Keratinocyte (primary cell): ENCODE data around the gene ADCY5. TPM values are rescaled to one million over a fixed set of nuclear protein-coding genes. Genes with fewer than 3 reads are reported as not detected.

Source experiments
- DNase-seq: peaks from one replicate; pipeline ENCODE4 v3.0.0-alpha.2; 2011; ENCODE audit warnings: low read depth, missing footprints, low spot score
- FAIRE-seq: peaks from 2 replicates; lab custom pipeline; 2011; peaks lifted over from hg19 to GRCh38; lab: Jason Lieb, UNC
- H2AFZ ChIP-seq: 2 replicates; pipeline ENCODE4 v1.6.0; 2012; ENCODE audit warnings: low read length, control low read depth, inconsistent platforms; ENCODE audit not compliant: control insufficient read depth
- H3K27ac ChIP-seq: 2 replicates; pipeline ENCODE4 v1.5.1; 2011; ENCODE audit warnings: low read length; ENCODE audit not compliant: control insufficient read depth, insufficient read depth
- H3K27me3 ChIP-seq: 3 replicates; pipeline ENCODE4 v1.6.0; 2011; ENCODE audit warnings: low read length; ENCODE audit not compliant: control insufficient read depth, insufficient read depth; ENCODE audit errors: extremely low read depth
- H3K36me3 ChIP-seq, 2 experiments: 2 replicates in 1 of 2; 3 replicates in 1 of 2; pipeline ENCODE4 v1.5.1; 2011; ENCODE audit warnings: low read length in 2 of 2, mild to moderate bottlenecking in 1 of 2; ENCODE audit not compliant: control insufficient read depth in 2 of 2, insufficient read depth in 2 of 2; ENCODE audit errors: extremely low read depth in 1 of 2
- H3K4me1 ChIP-seq: 3 replicates; pipeline ENCODE4 v1.5.1; 2011; ENCODE audit warnings: low read length; ENCODE audit not compliant: control insufficient read depth, insufficient read depth; ENCODE audit errors: extremely low read depth
- H3K4me2 ChIP-seq: 3 replicates; pipeline ENCODE4 v1.6.0; 2011; ENCODE audit warnings: low read depth, low read length; ENCODE audit not compliant: control insufficient read depth, insufficient read depth; ENCODE audit errors: extremely low read depth
- H3K4me3 ChIP-seq, 3 experiments: fragments of 200-600 bp in 1 of 3; sonication (generic) in 1 of 3; 2 replicates in 2 of 3; 3 replicates in 1 of 3; pipeline ENCODE4 v1.5.1; 2011 to 2016; ENCODE audit warnings: low read length in 3 of 3, mild to moderate bottlenecking in 3 of 3, control low read depth in 2 of 3, inconsistent platforms in 1 of 3, low read depth in 1 of 3, mixed read lengths in 1 of 3, mixed run types in 1 of 3, moderate library complexity in 1 of 3; ENCODE audit not compliant: control insufficient read depth in 2 of 3, insufficient read depth in 2 of 3; ENCODE audit errors: extremely low read depth in 1 of 3
- H3K79me2 ChIP-seq: 2 replicates; pipeline ENCODE4 v1.6.0; 2012; ENCODE audit warnings: low read length; ENCODE audit not compliant: control insufficient read depth, insufficient read depth
- H3K9ac ChIP-seq: 3 replicates; pipeline ENCODE4 v1.6.0; 2011; ENCODE audit warnings: low read length; ENCODE audit not compliant: control insufficient read depth, insufficient read depth; ENCODE audit errors: extremely low read depth
- H3K9me1 ChIP-seq: 3 replicates; pipeline ENCODE4 v1.6.0; 2011; ENCODE audit warnings: low read length; ENCODE audit not compliant: control insufficient read depth, insufficient read depth; ENCODE audit errors: extremely low read depth
- H3K9me3 ChIP-seq: 2 replicates; pipeline ENCODE4 v1.5.1; 2012; ENCODE audit warnings: low read depth, low read length; ENCODE audit not compliant: control insufficient read depth
- H4K20me1 ChIP-seq: 3 replicates; pipeline ENCODE4 v1.6.0; 2011; ENCODE audit warnings: low read length; ENCODE audit not compliant: control insufficient read depth, insufficient read depth; ENCODE audit errors: extremely low read depth
- CTCF ChIP-seq, 3 experiments: IDR thresholded peaks in 1 of 3; conservative IDR thresholded peaks in 1 of 3; optimal IDR thresholded peaks in 1 of 3; 2 replicates in 2 of 3; 3 replicates in 1 of 3; pipeline versions ENCODE3 to v1.5.1; 2011; ENCODE audit warnings: low read length in 3 of 3, mild to moderate bottlenecking in 3 of 3, moderate library complexity in 2 of 3, control low read depth in 1 of 3, inconsistent platforms in 1 of 3; ENCODE audit not compliant: insufficient read depth in 2 of 3; ENCODE audit errors: extremely low read depth in 1 of 3
- EZH2 ChIP-seq: IDR thresholded peaks from one replicate; pipeline ENCODE4 v1.6.1; 2012; ENCODE audit warnings: inconsistent platforms, mild to moderate bottlenecking, low read length, moderate library complexity
- dilution Hi-C: fragments of 300-500 bp; cut with MboI; formaldehyde crosslinking; loops from one replicate; pipeline ENCODE4 v1.7.0; 2020; ENCODE audit warnings: low sequenced_read_pairs; ENCODE audit not compliant: extremely low pct_ligation_motif_present
- polyA plus RNA-seq, 5 experiments: library from polyadenylated mRNA; depleted of rRNA in 3 of 5; stranded (reverse) in 3 of 5; stranded (forward) in 1 of 5; unstranded in 1 of 5; fragments of >200 nt; gene quantifications; 1 replicate in 1 of 5; 2 replicates in 3 of 5; 3 replicates in 1 of 5; pipeline versions ENCODE4 v1.2.1 to v1.2.3, GENCODE V29; 2011 to 2012; ENCODE audit warnings: missing spikeins in 2 of 5, low read depth in 1 of 5, low replicate concordance in 1 of 5

ADCY5 gene
- polyA plus RNA-seq, 1 donor (not counting 4 experiments of a cell fraction or from before 2014, with no cell fraction given), result not detected

GRCh38 chr3:123424321-123424998 is 24.4 kb downstream of the ADCY5 start:
- Histone ChIP-seq H3K4me3 (no peak overlapping the region), H3K79me2 (no peaks in the 10 kb centered on the region), H3K4me2 (no peak overlapping the region), H2AFZ (no peak overlapping the region), H4K20me1 (no peaks in the 10 kb centered on the region), H3K27ac (no peak overlapping the region), H3K9me1 (no peaks in the 10 kb centered on the region), H3K9ac (no peak overlapping the region), H3K4me1 (no peaks in the 10 kb centered on the region), H3K9me3 (no peaks in the 10 kb centered on the region), H3K36me3 (no peaks in the 10 kb centered on the region), H3K27me3 (peaks cover 25% of the 10 kb centered on the region)
- no peak for DNase-seq
- no peak for FAIRE-seq
- dilution Hi-C loops, result no loop called here
- TF ChIP-seq EZH2 (no peak), CTCF (optimal IDR thresholded peaks at IDR 0.05 in 1 of 3, IDR thresholded peaks at IDR 0.05 in 1 of 3, conservative IDR thresholded peaks at IDR 0.05 in 1 of 3; ENCODE audit: extremely low read depth in 1 of 3, insufficient read depth in 2 of 3, low read length in 3 of 3) (no peak)

GRCh38 chr3:123423806-123424205 is 25.1 kb downstream of the ADCY5 start:
- no peaks in the 10 kb centered on the region for H3K4me1 ChIP-seq
- H3K79me2 ChIP-seq, result no peaks in the 10 kb centered on the region
- H3K27me3 ChIP-seq, result peaks cover 22% of the 10 kb centered on the region
- no peak overlapping the region for H2AFZ ChIP-seq
- no peak for DNase-seq
- dilution Hi-C loops, result no loop called here
- no peaks in the 10 kb centered on the region for H3K9me1 ChIP-seq
- no peak for FAIRE-seq
- no peaks in the 10 kb centered on the region for H4K20me1 ChIP-seq
- TF ChIP-seq CTCF (optimal IDR thresholded peaks at IDR 0.05 in 1 of 3, IDR thresholded peaks at IDR 0.05 in 1 of 3, conservative IDR thresholded peaks at IDR 0.05 in 1 of 3; ENCODE audit: extremely low read depth in 1 of 3, insufficient read depth in 2 of 3, low read length in 3 of 3) (no peak), EZH2 (no peak)
- H3K36me3 ChIP-seq, result no peaks in the 10 kb centered on the region
- H3K9ac ChIP-seq, result no peak overlapping the region
- H3K9me3 ChIP-seq, result no peaks in the 10 kb centered on the region
- no peak overlapping the region for H3K27ac ChIP-seq
- H3K4me2 ChIP-seq, result no peak overlapping the region
- no peak overlapping the region for H3K4me3 ChIP-seq
